ENCODE results near the gene CDC7.

DNA sequence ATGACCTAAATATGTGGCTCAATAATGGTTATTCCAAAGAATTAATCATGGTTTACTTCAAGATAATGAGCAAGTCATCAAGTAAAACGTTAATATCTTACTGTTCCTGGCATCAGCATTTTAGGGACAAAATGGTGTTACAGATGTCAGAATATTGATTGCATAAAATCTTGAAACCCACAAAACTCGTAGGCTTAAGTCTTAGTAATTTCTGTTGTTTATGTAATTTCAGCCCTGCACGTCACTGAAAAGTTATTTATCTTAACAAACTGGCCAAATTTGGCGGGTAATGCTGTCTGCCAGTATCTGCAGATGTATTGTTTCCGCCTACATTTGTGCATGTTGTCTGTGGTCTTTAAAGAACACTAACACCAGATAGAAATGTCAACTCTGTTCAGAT is 25.8 kb downstream of the CDC7 start:
- TF ChIP-seq TCF12 (IDR thresholded peaks at IDR 0.05; ENCODE audit: low read depth), result no peak
- no peak for TF ChIP-seq USF1 (IDR thresholded peaks at IDR 0.05)
- no peak for TF ChIP-seq YY1 (IDR thresholded peaks at IDR 0.05; ENCODE audit: low read depth)
- TF ChIP-seq RAD21 (IDR thresholded peaks at IDR 0.05; ENCODE audit: low read depth), result no peak

Data from Ishikawa (cell line).